HG03066 (cell line): ENCODE data around the gene MANSC1.
A peak's percentile ranks its signal among the peaks of the same experiment; 100 is the strongest.

Source experiments
- ATAC-seq: cut with Tn5 transposase; IDR thresholded peaks from one replicate; pipeline ENCODE4 v1.9.1; 2021; ENCODE audit warnings: low read depth; ENCODE audit not compliant: unreplicated experiment

Gene MANSC1

GRCh38 chr12:12349711-12350665 is at the start of gene MANSC1:
MANSC1 (minus strand) TSS chr12:12350242; CDS start chr12:12343314, 6,928 bp downstream.
- peak; percentile 46 for ATAC-seq

GRCh38 chr12:12399161-12399560 is 49.1 kb upstream of the MANSC1 start:
- no peak for ATAC-seq

DNA sequence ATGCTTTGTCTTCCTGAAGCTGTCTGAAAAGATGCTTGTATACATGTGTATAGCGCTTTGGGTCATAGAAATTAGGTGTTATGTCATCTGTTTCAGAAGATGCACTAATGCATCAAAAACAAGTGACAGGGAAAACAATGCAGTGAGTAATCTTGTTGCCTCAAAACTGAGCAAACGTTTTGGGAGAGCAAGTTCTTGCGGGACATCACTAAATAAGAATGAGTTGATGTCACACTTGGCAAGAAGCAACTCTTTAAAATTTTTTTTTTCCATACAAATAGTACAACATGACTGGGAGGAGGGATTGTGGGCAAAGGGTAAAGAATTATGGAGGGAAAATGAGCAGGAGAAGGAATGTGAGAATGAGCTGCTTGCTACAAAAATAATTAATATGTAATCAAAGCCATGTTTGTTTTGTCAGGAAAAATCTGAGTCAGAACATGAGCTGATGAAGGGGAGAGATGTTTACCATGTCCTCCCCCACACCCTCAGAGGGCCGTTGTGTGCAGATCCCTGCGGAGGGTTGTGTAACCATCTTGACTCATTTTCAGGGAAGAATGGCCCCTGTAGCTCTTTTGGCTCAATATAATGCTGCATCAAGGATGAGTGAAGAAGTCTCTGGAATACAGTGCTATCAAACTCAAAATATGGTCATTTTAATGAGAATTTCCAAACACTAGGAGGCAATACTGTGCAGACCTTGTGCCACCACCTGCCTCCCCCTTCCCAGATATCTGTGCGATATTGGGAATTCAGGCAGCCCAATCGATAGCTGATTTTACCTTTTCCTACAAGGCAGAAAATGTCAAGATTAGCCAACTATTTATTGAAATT is 48.2 kb upstream of the MANSC1 start:
- ATAC-seq: no peak

DNA sequence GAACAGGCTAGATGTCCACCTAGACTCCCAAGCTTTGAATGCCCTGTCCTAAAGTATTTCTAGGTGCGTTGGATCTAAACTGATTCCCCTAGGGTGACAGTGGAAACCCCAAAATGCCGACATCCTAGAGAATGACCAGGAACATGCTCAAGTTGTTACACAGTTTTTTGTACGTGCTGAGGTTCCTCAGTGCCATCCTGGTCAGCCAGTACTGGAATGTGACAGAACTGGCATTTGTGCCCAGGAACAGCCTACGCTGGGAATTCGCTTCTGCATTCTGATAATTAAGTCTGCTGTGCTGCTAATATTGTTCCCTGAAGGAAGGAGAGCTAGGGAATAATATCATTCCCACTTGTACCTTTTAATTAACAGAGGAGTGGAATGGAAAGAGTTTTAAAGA is 47.1 kb upstream of the MANSC1 start:
- no peak for ATAC-seq

DNA sequence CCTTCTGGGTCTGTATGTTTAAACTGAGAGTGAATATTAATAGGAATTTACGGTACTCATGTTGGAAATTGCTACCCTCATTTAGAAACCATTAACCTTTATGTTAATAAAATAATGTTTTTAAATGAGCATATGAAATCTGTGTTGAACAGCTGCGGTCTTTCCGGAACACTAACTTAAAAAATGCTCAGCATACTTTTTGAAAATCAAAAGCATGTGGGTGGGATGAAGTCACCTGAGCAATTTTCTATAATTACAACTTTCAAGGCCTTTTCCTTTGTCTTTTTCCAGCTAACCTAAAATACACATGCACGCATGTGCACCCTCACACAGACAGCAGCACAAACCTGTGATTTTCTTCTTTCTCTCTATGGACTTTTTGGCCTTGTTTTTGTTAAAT is 46.7 kb upstream of the MANSC1 start:
- ATAC-seq: no peak

- no peak for ATAC-seq
These were observed 43.1 kb upstream of the MANSC1 start for GRCh38 chr12:12393171-12393570.

DNA sequence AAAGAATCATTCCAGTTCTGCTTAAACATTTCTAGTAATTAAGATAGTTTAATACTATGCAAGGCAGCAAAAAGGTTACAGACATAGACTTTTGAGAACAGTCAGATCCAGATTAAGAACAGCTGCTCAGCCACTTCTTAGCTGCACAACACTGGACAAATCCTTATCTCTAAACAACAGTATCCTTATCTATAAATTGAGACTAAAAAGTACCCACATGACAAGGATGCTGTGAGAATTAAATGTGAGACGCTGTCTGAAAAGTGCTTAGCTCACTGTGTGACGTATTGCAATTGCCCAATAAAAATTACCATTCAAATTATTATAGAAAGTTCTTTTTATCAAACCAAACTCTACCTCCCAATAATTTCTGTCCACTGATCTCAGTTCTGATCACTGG is 42.4 kb upstream of the MANSC1 start:
- no peak for ATAC-seq

GRCh38 chr12:12387501-12387900 is 37.5 kb upstream of the MANSC1 start:
- no peak for ATAC-seq

DNA sequence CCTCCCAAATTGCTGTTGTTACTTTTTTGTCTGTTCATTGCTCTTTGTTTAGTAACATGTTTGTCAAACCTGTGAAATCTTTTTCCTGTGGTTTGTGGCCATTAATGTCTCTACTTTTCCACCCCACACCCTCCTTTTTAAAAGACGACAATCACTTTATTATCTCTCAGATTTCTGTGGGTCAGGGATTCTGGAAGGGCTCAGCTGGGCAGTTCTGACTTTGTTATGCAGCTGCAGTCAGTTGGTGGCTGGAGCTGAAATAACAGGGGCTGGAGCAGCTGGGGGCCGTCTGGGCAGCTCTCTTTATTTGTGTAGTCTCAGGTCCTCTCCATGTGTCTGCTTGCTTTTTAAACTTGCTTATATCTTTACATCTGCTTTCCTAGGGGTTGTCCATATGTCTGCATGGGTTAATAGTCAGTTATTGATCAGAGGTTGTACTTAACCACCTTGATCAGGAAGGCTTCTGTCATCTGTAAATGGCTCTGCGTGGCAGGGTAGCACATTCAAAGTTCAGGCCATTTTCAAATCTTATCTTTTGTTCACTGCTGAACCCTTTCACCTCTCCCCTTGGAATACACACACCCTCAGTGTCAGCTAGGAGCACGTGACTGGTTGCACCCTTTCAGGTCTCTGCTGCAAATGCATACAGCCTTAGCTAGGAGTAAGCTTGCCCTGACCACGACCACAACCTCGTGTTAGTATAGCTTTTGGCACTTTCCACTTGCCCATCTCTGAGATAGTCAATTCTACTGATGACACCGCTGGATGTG is 34.7 kb upstream of the MANSC1 start:
- ATAC-seq: no peak

DNA sequence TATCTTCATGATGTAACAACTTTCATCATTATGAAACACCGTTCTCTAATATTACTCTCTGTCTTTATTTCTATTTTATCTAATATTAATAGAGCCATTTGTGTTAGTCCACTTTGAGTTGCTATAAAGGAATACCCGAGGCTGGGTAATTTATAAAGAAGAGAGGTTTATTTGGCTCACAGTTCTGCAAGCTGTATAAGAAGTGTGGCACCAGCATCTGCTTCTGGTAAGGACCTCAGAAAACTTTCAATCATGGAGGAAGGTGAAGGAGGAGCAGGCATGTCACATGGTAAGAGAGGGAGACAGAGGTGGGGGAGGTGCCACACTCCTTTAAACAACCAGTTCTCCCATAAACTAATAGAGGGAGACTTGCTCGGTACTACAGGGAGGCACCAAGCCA is 31.9 kb upstream of the MANSC1 start:
- no peak for ATAC-seq

- ATAC-seq: no peak
These were observed 31.0 kb upstream of the MANSC1 start for GRCh38 chr12:12380949-12381593.

- no peak for ATAC-seq
These were observed 30.0 kb upstream of the MANSC1 start for GRCh38 chr12:12379831-12380730.

- ATAC-seq: no peak
These were observed 28.6 kb upstream of the MANSC1 start for GRCh38 chr12:12378616-12379015.

- no peak for ATAC-seq
These were observed 26.8 kb upstream of the MANSC1 start for GRCh38 chr12:12376646-12377448.

GRCh38 chr12:12372946-12373722 is 23.1 kb upstream of the MANSC1 start:
- no peak for ATAC-seq

DNA sequence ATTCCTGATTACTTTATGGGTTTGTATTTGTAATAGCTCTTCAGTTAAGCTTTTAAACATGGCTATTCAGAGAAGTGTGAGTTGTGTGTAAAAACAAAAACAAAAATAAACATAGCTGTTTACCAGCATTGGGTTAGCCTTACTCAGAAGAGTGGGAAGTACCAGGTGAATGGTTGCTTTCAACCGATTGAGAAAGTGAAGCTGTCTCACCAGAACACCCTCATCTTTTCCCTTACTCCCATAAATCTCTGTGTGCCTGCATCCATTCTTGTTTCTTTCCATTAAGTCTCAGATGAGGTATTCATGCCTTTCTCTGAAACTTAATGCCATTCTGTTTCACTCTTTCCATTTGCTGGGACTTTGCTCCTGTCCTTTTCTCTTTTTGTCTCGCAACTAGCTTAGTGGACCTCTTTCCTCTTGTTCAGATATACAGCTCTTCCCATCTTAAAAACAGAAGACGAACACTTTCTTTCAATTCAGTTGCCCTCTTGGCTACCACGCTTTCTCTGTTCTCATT is 17.5 kb upstream of the MANSC1 start:
- ATAC-seq: no peak

DNA sequence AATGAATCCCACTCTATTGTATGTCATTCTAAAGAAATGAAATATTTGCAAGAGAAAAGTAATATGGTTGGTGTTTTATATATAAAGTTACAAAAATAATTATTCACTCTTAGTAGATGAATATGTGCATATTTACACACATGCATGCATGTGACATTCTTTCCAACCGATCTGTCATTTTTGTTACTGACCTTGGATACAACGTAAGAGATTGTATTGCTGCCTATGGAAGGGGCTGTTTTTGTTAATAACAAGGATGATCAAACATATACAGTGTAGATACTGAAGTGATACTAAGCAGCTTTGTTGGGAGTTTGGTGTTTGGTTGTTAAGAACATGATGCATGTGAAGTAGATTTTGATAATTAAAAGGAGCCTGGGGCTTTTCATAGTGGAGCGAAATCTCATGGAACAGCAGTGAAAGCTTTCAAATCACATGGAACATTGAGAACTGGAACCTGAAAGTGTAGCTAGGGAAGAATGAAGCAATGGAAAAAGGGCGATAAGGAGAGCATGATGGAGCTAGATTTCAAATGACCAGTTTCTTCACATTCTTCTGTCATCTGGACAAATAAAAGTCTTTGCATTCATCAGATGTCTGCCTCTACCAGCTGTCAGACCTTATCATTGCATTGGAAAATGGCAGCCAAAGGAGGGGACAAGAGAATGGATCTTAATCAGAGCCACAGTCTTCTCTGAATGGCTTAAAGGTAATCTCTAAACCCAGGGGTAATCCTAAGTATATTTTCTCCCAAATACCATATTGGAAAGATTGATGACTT is 16.8 kb upstream of the MANSC1 start:
- ATAC-seq: no peak
